Measurements from ENCODE around the gene GINS1.

GINS1 gene

DNA sequence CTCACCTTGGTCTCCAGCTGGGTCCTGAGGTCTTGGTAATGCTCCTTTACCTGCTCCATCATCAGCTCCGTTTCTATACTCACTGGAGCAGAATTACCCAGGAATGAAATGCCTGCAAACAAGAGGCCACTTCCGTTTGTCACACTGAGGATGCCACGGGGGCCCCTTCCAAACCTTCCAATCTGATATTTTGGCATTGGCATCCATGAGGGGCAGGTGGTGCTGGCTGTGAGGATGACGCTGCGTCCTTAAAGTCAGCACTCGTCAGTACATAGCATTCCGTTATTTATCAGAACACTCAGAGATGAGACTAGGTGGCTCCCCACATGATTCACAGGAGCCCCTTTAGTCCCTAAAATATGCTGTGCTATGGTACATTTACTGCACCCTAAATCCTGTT is 72.7 kb downstream of the GINS1 start:
- H3K4me1 ChIP-seq (ENCODE audit: insufficient read depth, low read length, severe bottlenecking): no peaks in the 10 kb centered on the region
- no peak overlapping the region for H2AFZ ChIP-seq (ENCODE audit: low read length)
- H3K27ac ChIP-seq (ENCODE audit: low read depth, low read length, poor library complexity, severe bottlenecking): no peak overlapping the region
- H3K9ac ChIP-seq (ENCODE audit: low read length): no peak overlapping the region
- no peaks in the 10 kb centered on the region for H3K9me2 ChIP-seq (ENCODE audit: low read depth, low read length)
- TF ChIP-seq EZH2 (IDR thresholded peaks at IDR 0.05; ENCODE audit: borderline replicate concordance, low read length): no peak
- TF ChIP-seq, protein P1, sequence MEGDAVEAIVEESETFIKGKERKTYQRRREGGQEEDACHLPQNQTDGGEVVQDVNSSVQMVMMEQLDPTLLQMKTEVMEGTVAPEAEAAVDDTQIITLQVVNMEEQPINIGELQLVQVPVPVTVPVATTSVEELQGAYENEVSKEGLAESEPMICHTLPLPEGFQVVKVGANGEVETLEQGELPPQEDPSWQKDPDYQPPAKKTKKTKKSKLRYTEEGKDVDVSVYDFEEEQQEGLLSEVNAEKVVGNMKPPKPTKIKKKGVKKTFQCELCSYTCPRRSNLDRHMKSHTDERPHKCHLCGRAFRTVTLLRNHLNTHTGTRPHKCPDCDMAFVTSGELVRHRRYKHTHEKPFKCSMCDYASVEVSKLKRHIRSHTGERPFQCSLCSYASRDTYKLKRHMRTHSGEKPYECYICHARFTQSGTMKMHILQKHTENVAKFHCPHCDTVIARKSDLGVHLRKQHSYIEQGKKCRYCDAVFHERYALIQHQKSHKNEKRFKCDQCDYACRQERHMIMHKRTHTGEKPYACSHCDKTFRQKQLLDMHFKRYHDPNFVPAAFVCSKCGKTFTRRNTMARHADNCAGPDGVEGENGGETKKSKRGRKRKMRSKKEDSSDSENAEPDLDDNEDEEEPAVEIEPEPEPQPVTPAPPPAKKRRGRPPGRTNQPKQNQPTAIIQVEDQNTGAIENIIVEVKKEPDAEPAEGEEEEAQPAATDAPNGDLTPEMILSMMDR (IDR thresholded peaks at IDR 0.05; ENCODE audit: low read length): no peak
- H3K4me3 ChIP-seq (ENCODE audit: low read depth, low read length, poor library complexity, severe bottlenecking): no peak overlapping the region
- H3K9me3 ChIP-seq (ENCODE audit: low read length): no peaks in the 10 kb centered on the region
- no peaks in the 10 kb centered on the region for H3K27me3 ChIP-seq (ENCODE audit: insufficient read depth, low read length)
- H4K20me1 ChIP-seq (ENCODE audit: insufficient read depth, low read length): no peaks in the 10 kb centered on the region
- no peaks in the 10 kb centered on the region for H3K79me2 ChIP-seq (ENCODE audit: insufficient read depth, low read length)
- no peaks in the 10 kb centered on the region for H3K36me3 ChIP-seq (ENCODE audit: insufficient read depth, low read length)
- H3F3A ChIP-seq (ENCODE audit: insufficient read depth, low read length): no peaks in the 10 kb centered on the region
- no peak overlapping the region for H3K4me2 ChIP-seq (ENCODE audit: low read length)

DNA sequence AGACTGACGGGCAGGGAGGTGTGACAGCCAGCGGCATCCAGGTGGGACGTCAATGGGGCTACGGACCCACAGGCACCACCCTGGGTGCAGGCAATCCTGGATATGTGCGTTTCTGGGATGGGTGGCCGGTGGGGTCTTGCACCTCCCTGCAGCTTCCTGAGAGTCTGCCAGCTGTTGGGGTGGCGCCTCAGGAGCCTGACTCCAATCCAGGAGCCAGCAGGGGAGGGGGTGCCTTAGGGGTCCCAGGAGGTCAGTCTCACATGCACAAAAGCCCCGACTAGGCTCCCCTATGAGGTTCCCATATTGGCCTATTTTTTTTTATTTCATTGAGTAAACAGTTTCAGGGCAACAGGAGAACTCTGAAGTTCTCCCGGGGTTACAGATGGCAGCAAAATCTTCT is 73.3 kb downstream of the GINS1 start:
- Histone ChIP-seq H3K4me3 (ENCODE audit: low read depth, low read length, poor library complexity, severe bottlenecking) (no peak overlapping the region), H3F3A (ENCODE audit: insufficient read depth, low read length) (no peaks in the 10 kb centered on the region), H3K36me3 (ENCODE audit: insufficient read depth, low read length) (no peaks in the 10 kb centered on the region), H3K9ac (ENCODE audit: low read length) (no peak overlapping the region), H3K27ac (ENCODE audit: low read depth, low read length, poor library complexity, severe bottlenecking) (no peak overlapping the region), H2AFZ (ENCODE audit: low read length) (no peak overlapping the region), H3K9me3 (ENCODE audit: low read length) (no peaks in the 10 kb centered on the region), H3K79me2 (ENCODE audit: insufficient read depth, low read length) (no peaks in the 10 kb centered on the region), H3K4me2 (ENCODE audit: low read length) (no peak overlapping the region), H3K9me2 (ENCODE audit: low read depth, low read length) (no peaks in the 10 kb centered on the region), H3K4me1 (ENCODE audit: insufficient read depth, low read length, severe bottlenecking) (no peaks in the 10 kb centered on the region), H3K27me3 (ENCODE audit: insufficient read depth, low read length) (no peaks in the 10 kb centered on the region), H4K20me1 (ENCODE audit: insufficient read depth, low read length) (no peaks in the 10 kb centered on the region)
- TF ChIP-seq EZH2 (IDR thresholded peaks at IDR 0.05; ENCODE audit: borderline replicate concordance, low read length): no peak
- TF ChIP-seq, protein P1 (IDR thresholded peaks at IDR 0.05; ENCODE audit: low read length): no peak

DNA sequence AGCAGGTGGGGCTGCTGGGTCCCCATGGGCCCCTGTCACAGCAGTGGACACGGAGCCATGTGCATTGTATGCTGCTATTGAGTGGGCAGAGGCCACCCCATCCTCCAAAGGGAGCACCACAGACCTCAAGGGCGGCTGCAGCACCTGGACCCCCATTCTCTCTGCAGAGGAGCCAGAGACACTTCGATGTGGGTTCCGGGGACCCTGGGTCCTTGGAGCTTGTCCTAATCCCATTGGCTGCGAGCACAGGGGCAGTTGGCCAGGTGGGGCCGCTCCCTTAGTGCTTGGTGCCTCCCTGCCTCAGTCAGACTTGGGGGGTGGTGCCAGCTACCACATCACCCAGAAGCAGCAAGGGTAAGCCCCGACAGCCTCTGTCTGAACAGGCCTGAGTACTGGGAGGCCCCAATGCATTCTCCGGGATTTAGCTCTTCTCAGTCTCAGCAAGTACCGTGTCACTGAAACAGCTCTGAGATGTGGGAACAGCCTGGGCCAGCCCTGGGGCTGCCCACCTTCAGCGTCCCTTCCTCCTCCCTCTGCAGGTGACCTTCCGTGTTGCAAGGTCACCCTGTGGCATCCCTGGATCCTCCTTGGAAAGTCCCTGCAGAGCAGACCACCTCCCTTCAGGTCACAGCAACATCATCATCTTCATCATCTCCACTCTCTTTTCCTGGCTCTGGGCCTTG is 73.9 kb downstream of the GINS1 start:
- no peaks in the 10 kb centered on the region for H3K36me3 ChIP-seq (ENCODE audit: insufficient read depth, low read length)
- no peaks in the 10 kb centered on the region for H3F3A ChIP-seq (ENCODE audit: insufficient read depth, low read length)
- no peak overlapping the region for H3K4me2 ChIP-seq (ENCODE audit: low read length)
- TF ChIP-seq, protein P1 (IDR thresholded peaks at IDR 0.05; ENCODE audit: low read length): no peak
- TF ChIP-seq EZH2 (IDR thresholded peaks at IDR 0.05; ENCODE audit: borderline replicate concordance, low read length): no peak
- no peak overlapping the region for H2AFZ ChIP-seq (ENCODE audit: low read length)
- no peaks in the 10 kb centered on the region for H3K9me3 ChIP-seq (ENCODE audit: low read length)
- H3K4me1 ChIP-seq (ENCODE audit: insufficient read depth, low read length, severe bottlenecking): no peaks in the 10 kb centered on the region
- H3K79me2 ChIP-seq (ENCODE audit: insufficient read depth, low read length): no peaks in the 10 kb centered on the region
- H3K27me3 ChIP-seq (ENCODE audit: insufficient read depth, low read length): no peaks in the 10 kb centered on the region
- no peak overlapping the region for H3K4me3 ChIP-seq (ENCODE audit: low read depth, low read length, poor library complexity, severe bottlenecking)
- no peaks in the 10 kb centered on the region for H4K20me1 ChIP-seq (ENCODE audit: insufficient read depth, low read length)
- H3K9me2 ChIP-seq (ENCODE audit: low read depth, low read length): no peaks in the 10 kb centered on the region
- no peak overlapping the region for H3K9ac ChIP-seq (ENCODE audit: low read length)
- H3K27ac ChIP-seq (ENCODE audit: low read depth, low read length, poor library complexity, severe bottlenecking): no peak overlapping the region
